ENCODE data around the gene RGL4. TPM values are rescaled to one million over a fixed set of nuclear protein-coding genes. Genes with fewer than 3 reads are reported as not detected.

Gene RGL4
- total RNA-seq, 1 experiment from 2014 or later = not detected

DNA sequence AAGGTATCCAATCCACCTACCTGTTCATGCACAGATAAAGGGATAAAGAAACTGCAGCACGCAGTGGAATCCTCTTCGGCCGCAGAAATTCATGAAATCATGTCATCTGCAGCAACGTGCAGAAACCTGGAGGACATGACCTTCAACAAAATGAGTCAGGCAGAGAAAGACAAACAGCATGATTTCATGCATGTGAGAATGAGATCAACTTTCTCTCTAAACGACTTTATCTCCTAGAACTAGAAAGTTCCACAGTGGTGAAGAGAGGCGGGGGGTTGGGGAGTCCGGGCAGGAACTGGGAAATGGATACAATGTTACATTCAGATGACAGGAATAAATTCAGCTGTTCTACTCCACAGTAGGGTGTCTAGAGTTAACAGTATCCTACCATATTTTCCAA lies 9.9 kb downstream of the RGL4 start:
- H3K27me3 ChIP-seq (replicated peaks; ENCODE audit: insufficient read depth, low read depth, low read length, poor library complexity) = no peaks in the 10 kb centered on the region
- ChIA-PET CTCF (no interaction called here), POLR2A (ENCODE audit: low non-redundant PET) (no interaction called here)
- H3K9me3 ChIP-seq (ENCODE audit: low read depth, low read length, poor library complexity, severe bottlenecking) = no peaks in the 10 kb centered on the region
- intact Hi-C loops (cut with micrococcal nuclease; ENCODE audit: unreplicated experiment) = no loop called here
- no peaks in the 10 kb centered on the region for H3K4me1 ChIP-seq (ENCODE audit: insufficient read depth, low read length, poor library complexity, severe bottlenecking)
- peaks cover 43% of the 10 kb centered on the region for H3K36me3 ChIP-seq (ENCODE audit: insufficient read depth, low read length, poor library complexity, severe bottlenecking)
- TF ChIP-seq, protein P1, sequence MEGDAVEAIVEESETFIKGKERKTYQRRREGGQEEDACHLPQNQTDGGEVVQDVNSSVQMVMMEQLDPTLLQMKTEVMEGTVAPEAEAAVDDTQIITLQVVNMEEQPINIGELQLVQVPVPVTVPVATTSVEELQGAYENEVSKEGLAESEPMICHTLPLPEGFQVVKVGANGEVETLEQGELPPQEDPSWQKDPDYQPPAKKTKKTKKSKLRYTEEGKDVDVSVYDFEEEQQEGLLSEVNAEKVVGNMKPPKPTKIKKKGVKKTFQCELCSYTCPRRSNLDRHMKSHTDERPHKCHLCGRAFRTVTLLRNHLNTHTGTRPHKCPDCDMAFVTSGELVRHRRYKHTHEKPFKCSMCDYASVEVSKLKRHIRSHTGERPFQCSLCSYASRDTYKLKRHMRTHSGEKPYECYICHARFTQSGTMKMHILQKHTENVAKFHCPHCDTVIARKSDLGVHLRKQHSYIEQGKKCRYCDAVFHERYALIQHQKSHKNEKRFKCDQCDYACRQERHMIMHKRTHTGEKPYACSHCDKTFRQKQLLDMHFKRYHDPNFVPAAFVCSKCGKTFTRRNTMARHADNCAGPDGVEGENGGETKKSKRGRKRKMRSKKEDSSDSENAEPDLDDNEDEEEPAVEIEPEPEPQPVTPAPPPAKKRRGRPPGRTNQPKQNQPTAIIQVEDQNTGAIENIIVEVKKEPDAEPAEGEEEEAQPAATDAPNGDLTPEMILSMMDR (conservative IDR thresholded peaks at IDR 0.05; ENCODE audit: low read depth, low read length) = no peak
- TF ChIP-seq EZH2 (IDR thresholded peaks at IDR 0.05; ENCODE audit: borderline replicate concordance, low read depth, low read length, poor library complexity, severe bottlenecking) = no peak
- H3K4me3 ChIP-seq (ENCODE audit: low read depth, low read length, poor library complexity, severe bottlenecking) = no peak overlapping the region
- DNase-seq (ENCODE audit: low spot score) = no peak
- no peak overlapping the region for H3K27ac ChIP-seq (ENCODE audit: low read depth, low read length, poor library complexity, severe bottlenecking)
- no TSS peak for BruUV-seq (replicated peaks)

GRCh38 chr22:23704062-23704461 lies 13.2 kb downstream of the RGL4 start:
- Histone ChIP-seq H3K27me3 (replicated peaks; ENCODE audit: insufficient read depth, low read depth, low read length, poor library complexity) (no peaks in the 10 kb centered on the region), H3K36me3 (ENCODE audit: insufficient read depth, low read length, poor library complexity, severe bottlenecking) (peaks cover 71% of the 10 kb centered on the region), H3K27ac (ENCODE audit: low read depth, low read length, poor library complexity, severe bottlenecking) (no peak overlapping the region), H3K4me1 (ENCODE audit: insufficient read depth, low read length, poor library complexity, severe bottlenecking) (no peaks in the 10 kb centered on the region), H3K9me3 (ENCODE audit: low read depth, low read length, poor library complexity, severe bottlenecking) (no peaks in the 10 kb centered on the region), H3K4me3 (ENCODE audit: low read depth, low read length, poor library complexity, severe bottlenecking) (no peak overlapping the region)
- no peak for DNase-seq (ENCODE audit: low spot score)
- intact Hi-C loops (cut with micrococcal nuclease; ENCODE audit: unreplicated experiment) = no loop called here
- TF ChIP-seq EZH2 (IDR thresholded peaks at IDR 0.05; ENCODE audit: borderline replicate concordance, low read depth, low read length, poor library complexity, severe bottlenecking) = no peak
- TF ChIP-seq, protein P1 (conservative IDR thresholded peaks at IDR 0.05; ENCODE audit: low read depth, low read length) = no peak
- ChIA-PET CTCF (no interaction called here), POLR2A (ENCODE audit: low non-redundant PET) (no interaction called here)
- no TSS peak for BruUV-seq (replicated peaks)

GRCh38 chr22:23704829-23705228 lies 14.0 kb downstream of the RGL4 start:
- POLR2A ChIA-PET (ENCODE audit: low non-redundant PET) = no interaction called here
- intact Hi-C loops (cut with micrococcal nuclease; ENCODE audit: unreplicated experiment) = no loop called here
- BruUV-seq (replicated peaks) = no TSS peak
- DNase-seq (ENCODE audit: low spot score) = no peak
- H3K9me3 ChIP-seq (ENCODE audit: low read depth, low read length, poor library complexity, severe bottlenecking) = no peaks in the 10 kb centered on the region
- peaks cover 70% of the 10 kb centered on the region for H3K36me3 ChIP-seq (ENCODE audit: insufficient read depth, low read length, poor library complexity, severe bottlenecking)
- no peak overlapping the region for H3K4me3 ChIP-seq (ENCODE audit: low read depth, low read length, poor library complexity, severe bottlenecking)
- CTCF ChIA-PET = no interaction called here
- H3K4me1 ChIP-seq (ENCODE audit: insufficient read depth, low read length, poor library complexity, severe bottlenecking) = no peaks in the 10 kb centered on the region
- H3K27ac ChIP-seq (ENCODE audit: low read depth, low read length, poor library complexity, severe bottlenecking) = no peak overlapping the region
- TF ChIP-seq EZH2 (IDR thresholded peaks at IDR 0.05; ENCODE audit: borderline replicate concordance, low read depth, low read length, poor library complexity, severe bottlenecking) = no peak
- TF ChIP-seq, protein P1 (conservative IDR thresholded peaks at IDR 0.05; ENCODE audit: low read depth, low read length) = no peak
- H3K27me3 ChIP-seq (replicated peaks; ENCODE audit: insufficient read depth, low read depth, low read length, poor library complexity) = no peaks in the 10 kb centered on the region

Measured in A673 (cell line).